Suprapubic skin (tissue), 3 donors: ENCODE measurements around the gene IRAK1.

ENCODE experiments used
- CTCF ChIP-seq, 2 donors: fragments of 200-600 bp in 1 of 2; fragments of 450-650 bp in 1 of 2; sonication (generic) in 1 of 2; IDR thresholded peaks; one replicate each; pipeline ENCODE4 v1.5.1; 2016 to 2019; ENCODE audit warnings: antibody characterized with exemption in 2 of 2, mild to moderate bottlenecking in 1 of 2, moderate library complexity in 1 of 2
- POLR2A ChIP-seq, 2 donors: fragments of 450-650 bp; IDR thresholded peaks; one replicate each; pipeline ENCODE4 v1.6.1; 2017; ENCODE audit warnings: antibody characterized with exemption in 2 of 2, mild to moderate bottlenecking in 2 of 2, moderate library complexity in 2 of 2

DNA sequence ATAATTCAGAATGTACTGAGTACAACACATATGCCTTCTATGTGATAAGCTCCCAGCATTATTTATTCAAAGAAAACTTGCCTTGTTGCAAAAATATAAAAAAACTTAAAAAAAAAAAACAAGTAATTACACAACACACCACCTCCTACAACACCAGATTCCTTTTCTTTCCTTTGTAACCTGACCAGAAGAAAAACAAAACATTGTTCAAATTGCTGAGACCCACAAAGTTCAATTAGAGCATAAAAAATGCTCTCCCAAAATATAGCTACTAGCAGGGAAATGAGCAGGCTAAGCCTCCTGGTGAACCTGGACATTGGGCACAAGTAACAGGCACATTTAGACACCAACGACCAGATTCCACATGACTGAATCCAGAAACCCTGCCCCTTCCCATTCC is 39.5 kb upstream of the IRAK1 start:
- TF ChIP-seq CTCF (IDR thresholded peaks at IDR 0.05) (no peak), POLR2A (IDR thresholded peaks at IDR 0.05) (no peak)
